ENCODE data around the gene MAPK14.
"Not testable (repeated sequence)": the region's sequence is repeated elsewhere in the genome, so short reads cannot be mapped to it uniquely, and the experiment has no call there.

Gene MAPK14

DNA sequence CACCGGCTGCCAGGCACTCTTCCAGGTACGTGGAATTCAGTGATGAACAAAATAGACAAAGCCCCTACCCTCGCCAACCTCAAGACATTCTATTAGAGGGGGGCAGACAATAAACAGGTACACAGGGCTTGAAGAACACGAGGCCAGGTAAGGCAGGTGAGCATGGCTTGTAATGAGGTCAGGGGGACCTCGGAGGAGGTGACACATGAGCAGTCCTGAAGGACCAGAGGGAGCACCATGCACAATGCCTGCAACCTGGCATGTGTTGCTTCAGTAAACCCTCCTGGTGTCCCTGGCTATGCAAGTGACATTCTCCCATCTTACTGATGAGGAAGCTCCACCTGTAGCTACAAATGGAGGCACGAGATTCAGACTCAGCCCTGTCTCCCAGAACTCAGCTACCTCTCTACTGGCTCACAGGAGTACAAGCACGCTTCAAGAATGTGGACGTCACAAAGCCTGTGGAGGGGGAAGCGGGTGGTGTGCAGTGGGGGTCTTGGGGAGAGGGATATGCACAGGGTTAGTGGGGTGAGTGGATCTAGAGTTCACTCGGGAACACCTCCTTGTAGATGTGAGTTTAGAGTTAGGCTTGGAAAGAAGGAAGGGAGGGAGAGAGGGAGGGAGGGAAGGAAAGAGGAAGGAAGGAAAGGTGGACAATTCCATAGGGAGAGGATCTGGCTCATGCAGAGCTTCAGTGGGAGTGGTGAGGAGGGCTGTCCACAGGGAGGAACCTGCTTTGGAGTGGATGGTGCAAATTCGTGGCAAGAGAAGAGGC is 95.1 kb downstream of the MAPK14 start:
- no peak for DNase-seq (ENCODE audit: low read depth in 2 of 2)

DNA sequence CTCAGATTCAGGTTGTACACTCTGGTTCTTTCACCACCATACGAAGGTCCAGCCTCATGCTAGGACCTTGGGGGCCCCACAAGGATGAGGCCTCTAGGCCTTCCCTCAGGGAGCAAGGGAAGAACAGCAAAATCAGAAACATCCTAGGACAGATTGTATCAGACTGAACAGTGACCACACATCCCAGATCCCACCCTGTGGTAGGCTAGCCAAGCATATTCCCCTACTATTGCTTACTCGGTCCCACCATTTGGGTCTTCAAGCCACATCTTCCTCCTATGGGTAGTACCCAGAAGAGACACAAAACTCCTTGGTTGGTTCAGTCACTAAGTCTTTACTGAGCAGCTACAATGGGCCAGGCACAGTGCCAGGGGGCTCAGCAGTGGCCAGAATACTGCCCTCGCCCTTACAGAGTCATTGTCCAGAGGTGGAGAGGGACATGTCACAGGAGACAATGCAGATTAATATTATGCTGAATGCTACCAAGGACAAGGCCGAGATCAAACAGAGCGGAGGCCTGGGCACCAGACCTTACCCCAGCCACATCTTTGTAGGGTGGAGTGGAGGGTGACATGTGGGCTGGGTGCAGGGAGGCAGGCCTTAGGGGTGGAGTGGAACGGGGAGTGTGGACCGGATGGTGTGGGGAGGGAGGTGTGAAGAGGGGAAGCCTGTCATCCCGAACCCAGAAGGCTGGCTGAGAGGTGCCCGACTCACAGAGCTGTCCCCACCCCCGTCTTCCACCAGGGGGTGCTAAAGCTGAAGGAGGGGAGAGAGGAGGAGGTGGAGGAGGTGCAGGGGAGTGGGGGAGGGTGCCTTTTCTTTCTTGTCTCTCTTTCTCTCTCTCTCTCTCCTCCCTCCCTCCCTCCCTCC is 95.9 kb downstream of the MAPK14 start:
- peak; percentile 83 to 87 for DNase-seq (ENCODE audit: low read depth in 2 of 2)

DNA sequence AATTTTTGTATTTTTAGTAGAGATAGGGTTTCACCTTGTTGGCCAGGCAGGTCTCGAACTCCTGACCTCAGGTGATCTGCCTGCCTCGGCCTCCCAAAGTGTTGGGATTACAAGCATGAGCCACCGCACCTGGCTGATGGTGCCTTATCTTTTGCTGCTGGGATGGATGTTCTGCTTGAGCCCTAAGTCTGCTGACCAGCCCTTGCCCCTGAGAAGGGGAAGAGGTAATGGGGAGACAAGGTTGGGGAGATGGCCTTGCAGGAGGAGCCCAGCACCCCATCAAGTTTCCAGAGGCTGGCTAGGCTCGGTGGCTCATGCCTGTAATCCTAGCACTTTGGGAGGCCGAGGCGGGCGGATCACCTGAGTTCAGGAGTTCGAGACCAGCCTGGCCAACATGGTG is 96.7 kb downstream of the MAPK14 start:
- DNase-seq (ENCODE audit: low read depth in 2 of 2) = not testable (repeated sequence)

DNA sequence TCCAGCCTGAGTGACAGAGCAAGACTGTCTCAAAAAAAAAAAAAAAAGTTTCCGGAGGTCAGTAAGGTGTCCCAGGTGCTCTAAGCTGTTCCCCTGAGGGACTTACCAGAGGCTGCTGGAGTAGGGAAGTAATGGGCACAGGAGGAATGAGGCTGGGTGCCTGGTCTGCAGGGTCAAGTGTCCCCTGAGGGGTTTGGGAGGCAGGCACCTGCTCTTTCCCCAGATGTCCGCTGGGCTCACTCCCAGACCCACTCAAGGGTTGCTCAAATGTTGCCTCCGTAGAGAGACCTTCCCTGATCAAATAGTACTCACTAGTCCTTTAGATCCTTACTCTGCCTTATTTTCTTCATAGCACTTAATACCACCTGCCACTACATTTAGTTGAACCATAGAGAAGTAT is 97.3 kb downstream of the MAPK14 start:
- no peak for DNase-seq (ENCODE audit: low read depth in 2 of 2)

DNA sequence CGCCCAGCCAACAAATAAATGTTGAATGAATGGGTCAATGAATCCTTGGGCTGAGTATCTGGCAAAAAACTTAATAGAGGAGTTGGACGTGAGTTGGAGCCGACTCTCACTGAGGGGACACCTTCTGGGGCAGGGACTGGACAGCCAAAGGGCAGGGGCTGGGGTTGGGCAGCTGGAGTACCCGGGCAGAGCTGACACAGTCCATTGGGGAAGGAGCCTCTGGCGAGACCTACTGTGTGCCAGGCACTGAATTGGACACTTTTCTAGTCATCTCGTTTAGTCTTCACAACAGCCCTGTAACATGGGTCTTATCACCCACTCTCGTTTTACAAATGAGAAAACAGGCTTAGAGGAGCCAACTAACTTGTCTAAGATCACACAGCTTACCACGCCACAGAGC is 98.0 kb downstream of the MAPK14 start:
- DNase-seq (ENCODE audit: low read depth in 2 of 2) = no peak

DNA sequence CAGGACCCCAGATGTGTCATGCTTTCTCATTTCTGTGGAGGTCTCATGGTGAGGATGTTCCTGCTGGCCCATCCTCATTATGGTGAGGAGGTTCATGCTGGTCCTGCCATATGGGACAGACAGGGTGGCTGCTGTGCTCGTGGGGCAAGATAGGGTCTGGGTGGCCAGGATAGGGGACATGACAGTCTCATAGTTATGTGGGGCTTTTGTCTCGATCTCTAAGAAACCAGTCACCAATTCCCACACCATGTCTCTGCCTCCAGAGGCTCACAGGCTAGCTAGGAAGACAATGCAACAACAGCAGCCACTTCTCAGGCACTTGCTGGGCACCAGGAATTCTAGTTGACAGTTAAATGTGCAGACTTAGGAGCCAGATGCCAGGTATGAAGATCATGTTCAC is 98.5 kb downstream of the MAPK14 start:
- DNase-seq (ENCODE audit: low read depth in 2 of 2) = no peak

DNA sequence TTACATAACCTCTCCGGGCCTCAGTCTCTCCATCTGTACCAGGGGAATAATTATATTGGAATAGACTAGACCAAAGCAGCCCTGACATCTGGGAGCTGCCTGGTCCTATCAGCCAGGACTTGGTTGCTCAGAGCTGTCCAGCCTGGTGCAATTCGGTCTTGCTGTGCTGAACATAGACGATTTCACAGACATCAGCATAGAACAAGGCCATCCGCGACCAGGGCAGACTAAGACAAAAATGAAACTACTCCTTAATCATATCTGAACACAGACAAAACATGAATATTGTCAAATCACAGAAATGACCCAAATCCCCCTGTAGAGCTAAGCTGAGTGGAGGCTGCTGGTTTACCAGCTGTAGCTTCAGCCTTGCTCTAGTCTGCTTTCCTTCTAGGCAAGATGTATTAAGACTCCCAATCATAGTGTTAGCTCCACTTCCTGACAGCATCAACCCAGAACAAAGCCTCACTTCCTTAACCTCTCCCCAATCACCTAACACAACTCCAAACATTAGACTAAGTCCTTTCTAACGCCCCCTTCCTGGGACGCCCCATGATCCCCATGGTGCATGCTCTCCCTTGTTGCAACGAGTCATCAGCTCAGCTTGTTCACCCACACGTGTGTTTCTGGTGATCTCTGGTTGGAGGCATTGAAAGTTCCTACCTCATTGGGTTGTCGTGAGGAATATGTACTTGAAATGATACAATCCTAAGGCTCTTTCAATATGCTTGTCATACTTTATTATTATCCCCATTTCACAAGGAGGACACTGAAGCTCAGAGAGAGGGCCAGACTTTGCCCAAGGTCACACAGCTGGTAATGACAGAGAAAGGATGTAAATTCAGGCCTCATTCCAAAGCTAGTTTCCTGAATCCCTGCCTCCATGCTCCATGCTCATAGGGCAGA is 99.2 kb downstream of the MAPK14 start:
- no peak for DNase-seq (ENCODE audit: low read depth in 2 of 2)

DNA sequence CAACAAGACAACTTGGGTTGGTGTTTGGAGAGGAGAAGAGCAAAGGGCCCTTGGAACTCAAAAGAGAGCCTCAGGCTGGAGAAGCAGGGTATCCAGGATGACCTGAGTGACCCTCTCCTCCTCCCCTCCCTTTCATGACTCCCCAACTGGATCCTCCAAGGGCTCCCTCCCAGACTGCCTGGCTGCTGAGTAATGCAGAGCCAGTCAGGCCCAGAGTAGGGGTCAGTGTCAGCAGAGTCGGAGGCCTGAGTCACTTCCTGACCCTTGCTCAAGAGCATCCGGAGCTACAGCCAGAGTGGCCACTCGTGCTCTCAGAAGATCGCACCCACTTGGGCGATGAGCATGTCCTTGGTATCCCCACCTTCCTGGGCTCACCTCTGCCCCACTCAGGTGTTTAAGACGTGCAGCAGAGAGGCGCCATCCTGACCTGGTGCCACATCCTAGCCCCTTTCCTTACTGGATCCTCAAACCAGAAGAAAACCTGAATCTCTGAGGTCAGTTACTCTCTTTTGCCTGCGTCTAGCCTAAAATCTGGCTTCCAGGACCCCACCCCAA is 99.9 kb downstream of the MAPK14 start:
- DNase-seq (ENCODE audit: low read depth in 2 of 2) = no peak

DNA sequence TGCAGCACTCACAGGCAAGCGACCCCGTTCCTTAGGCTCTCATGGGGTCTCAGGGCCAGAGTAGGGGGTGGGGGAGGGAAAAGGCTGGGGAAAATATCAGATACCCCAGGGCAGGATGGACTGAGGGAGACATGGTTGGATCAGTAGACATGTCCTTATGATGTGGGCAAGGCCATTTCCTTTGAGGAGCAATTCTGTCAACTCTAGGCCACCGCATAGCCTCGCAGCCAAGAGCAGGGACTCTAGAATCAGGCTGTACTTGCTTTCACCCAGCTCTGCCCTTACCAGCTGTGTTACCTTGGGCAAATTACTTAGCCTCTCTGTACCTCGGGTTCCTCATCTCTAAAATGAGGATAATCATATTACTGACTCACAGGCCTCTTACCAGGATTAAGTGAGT is 100.5 kb downstream of the MAPK14 start:
- no peak for DNase-seq (ENCODE audit: low read depth in 2 of 2)

DNA sequence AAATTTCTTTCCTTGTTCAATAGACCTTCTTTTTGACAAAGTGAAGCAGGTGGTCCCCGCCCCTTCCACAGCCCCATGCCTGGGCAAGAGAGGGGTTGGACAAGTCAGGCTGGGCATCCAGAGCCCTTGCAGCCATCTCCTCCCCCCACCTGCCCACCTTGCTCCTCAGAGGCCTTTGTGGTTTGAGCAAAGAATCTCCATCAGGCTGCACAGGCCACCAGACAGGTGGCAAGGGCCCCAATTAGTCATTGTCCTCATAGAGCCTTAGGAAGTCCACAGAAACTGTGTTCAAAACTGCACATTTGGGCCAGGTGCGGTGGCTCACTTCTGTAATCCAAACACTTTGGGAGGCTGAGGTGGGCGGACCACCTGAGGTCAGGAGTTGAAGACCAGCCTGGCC is 101.2 kb downstream of the MAPK14 start:
- DNase-seq (ENCODE audit: low read depth in 2 of 2) = no peak

DNA sequence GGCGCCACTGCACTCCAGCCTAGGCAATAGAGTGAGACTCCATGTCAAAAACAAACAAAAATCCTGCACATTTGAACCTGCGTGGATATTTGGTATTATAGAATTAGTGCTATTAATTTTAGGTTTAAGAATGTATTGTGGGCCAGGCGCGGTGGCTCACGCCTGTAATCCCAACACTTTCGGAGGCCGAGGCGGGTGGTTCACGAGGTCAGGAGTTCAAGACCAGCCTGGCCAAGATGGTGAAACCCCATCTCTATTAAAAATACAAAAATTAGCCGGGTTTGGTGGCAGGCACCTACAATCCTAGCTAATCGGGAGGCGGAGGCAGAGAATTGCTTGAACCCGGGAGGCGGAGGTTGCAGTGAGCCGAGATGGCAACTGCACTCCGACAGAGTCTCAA is 101.7 kb downstream of the MAPK14 start:
- DNase-seq (ENCODE audit: low read depth in 2 of 2) = not testable (repeated sequence)

DNA sequence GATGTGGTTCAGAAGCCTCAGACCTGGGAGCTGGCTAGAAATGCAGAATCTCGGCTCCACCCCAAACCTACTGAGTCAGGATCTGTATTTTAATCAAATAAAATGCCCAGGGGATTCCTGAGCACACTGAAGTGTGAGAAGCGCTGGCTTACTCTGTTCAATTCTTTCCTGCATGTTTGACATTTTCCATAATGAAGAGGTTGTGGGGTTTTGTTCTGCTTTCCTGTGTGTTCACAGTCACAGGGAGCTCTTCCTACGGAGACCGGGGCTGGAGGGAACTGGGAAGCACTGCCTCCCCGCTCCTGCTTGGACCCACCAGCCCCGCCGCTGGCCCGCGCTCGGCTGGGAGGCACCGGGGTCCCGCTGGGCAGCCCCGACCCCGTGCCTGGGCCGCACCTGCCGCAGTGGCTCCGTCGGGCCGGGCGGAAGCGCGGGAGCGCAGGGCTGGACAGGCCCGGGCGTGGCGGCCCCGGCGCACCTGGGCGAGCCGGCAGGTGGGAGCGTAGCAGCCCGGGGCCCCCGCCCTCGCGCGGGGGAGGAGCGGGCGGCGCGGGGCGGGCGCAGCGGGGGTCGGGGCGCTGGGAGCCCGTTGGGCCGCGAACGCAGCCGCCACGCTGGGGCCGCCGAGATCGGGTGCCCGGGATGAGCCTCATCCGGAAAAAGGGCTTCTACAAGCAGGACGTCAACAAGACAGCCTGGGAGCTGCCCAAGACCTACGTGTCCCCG is 102.5 kb downstream of the MAPK14 start, which contains the start of gene MAPK13:
Gene MAPK13 (plus strand): TSS at position 573 of the 726 bp plus-strand sequence. CDS start 70 bp downstream, at position 643.
- peak in 1 of 2 donors; percentile 25 for DNase-seq (ENCODE audit: low read depth in 2 of 2)

DNA sequence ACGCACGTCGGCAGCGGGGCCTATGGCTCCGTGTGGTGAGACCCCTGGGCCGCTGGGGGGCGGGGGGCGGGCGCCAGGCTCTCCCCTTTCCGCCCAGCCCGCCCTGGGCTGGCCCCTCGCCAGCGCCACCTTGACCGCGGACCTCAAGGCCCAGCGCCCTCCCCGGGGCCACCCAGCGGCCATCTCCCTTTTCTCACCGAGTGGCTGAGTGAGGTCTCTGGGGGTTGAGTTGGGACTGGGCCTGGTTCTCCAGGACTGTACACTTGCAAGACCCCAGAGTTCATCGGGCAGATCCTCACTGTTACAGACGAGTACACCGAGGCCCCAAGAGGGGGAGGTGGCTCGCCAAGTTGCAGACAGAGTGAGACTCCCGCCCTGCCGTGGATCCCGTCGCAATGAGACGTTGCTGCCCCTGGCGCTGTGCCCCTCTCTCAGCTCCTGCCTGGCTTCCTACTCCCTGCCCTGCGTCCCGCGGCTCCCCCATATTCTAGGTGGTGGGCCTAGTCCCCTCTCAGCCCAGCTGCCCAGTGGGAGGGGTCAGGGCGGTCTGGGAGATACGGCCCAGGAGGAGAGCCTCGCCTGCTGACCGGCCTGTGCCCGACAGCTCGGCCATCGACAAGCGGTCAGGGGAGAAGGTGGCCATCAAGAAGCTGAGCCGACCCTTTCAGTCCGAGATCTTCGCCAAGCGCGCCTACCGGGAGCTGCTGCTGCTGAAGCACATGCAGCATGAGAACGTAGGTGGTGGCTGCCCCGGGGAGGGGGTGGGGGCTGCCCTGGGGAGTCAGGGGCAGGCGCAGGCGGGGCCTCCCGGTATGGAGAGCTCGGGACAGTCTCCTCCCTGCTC is 103.3 kb downstream of the MAPK14 start:
- DNase-seq (ENCODE audit: low read depth in 2 of 2) = peak; percentile 52 to 58

DNA sequence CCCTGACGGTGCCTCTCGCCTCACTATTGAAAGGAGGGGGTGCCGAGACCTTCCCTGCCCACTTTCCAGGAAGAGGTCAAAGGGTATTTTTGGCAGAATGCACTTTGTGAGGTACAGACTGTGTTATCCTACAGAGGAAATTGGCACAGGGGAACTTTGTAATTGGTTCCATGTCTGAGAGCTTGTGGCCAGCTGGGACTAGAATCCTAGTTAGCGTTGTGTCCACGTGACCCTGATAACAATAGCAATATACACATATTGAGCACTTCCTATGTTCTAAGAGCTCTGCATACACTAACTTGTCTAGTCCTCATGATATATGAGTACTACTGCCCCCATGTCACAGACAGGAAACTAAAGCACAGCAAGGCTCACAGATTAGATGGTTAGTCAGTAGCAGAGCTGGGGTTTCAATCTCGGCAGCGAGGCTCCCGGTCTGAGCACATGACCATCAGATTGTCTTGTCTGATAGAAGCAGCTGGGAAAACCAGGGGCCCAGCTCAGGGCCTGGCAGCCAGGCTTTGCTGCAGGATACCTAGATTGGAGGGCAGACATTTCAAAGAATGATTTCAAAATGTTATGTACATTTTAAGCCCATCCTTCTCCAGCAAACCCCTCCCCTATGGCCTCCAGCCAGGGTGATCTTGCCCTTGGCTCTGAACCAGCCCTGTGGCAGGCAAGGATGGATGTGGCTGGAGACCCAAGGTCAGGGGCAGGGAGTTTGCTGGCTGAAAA is 104.1 kb downstream of the MAPK14 start:
- peak; percentile 46 to 49 for DNase-seq (ENCODE audit: low read depth in 2 of 2)

DNA sequence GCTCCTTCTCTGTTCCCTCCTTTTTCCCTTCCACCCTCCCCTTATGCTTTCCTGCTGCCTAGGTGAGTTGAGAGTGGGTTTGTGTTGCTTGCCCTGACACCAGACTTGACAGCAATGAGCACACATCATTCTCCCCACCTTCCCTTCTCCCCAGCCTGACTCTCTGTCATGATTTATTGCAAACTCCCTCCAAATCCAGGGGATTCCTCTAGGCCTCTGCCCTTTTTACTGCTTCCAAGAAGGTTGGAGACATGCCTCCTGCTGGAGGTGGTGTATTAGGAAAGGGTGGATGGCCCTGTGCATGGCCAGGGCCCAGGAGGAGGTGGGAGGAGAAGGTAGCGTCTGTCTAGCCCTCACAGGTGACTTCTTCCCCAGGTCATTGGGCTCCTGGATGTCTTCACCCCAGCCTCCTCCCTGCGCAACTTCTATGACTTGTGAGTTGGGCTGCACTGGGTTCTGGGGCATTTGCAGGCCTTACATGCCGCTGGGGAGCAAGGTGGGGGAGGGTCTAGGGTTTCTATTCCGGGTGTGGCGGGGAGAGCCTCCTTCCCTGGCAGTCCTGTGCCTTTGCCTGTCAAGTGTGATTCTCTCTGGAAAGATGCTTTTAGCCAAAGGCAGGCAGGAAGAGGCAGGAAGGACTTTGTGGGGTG is 104.8 kb downstream of the MAPK14 start:
- no peak for DNase-seq (ENCODE audit: low read depth in 2 of 2)

DNA sequence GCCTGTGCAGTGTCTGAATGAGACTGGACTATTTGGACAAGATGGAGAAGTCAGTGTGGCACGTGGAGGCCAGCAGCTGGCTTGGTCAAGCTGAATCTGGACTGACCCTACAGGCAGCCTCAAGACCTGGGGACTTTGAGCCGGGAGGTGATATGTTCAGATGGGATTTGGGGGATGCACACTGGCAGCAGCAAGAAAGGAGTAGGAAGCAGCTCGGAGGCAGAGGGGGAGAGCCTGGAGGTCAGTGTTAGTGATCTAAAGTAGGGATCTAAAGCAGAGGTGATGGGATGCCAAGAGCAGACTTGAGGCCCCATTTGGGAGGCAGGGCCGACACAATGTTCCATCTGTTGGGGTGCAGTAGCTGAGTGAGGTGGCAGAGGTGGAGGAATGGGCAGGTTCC is 105.5 kb downstream of the MAPK14 start:
- DNase-seq (ENCODE audit: low read depth in 2 of 2) = no peak

DNA sequence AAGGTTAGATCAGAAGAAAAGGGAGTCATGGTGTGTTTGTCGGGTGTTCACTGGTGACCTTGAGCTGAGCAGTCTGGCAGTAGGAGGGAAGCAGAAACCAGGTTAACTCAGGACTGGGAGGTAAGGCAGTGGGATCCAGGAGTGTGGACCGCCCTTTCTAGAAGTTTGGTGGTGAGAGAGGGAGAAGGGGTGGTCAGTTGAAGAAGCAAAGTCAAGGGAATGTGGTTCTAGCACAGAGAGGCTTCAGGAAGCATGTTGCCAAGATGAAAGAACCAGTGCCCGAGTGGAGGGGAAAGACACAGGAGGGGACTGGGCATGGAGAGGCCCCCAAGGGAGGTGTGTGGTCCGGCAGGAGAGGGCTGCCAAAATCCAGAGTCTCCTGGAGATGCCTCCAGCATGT is 106.3 kb downstream of the MAPK14 start:
- no peak for DNase-seq (ENCODE audit: low read depth in 2 of 2)

DNA sequence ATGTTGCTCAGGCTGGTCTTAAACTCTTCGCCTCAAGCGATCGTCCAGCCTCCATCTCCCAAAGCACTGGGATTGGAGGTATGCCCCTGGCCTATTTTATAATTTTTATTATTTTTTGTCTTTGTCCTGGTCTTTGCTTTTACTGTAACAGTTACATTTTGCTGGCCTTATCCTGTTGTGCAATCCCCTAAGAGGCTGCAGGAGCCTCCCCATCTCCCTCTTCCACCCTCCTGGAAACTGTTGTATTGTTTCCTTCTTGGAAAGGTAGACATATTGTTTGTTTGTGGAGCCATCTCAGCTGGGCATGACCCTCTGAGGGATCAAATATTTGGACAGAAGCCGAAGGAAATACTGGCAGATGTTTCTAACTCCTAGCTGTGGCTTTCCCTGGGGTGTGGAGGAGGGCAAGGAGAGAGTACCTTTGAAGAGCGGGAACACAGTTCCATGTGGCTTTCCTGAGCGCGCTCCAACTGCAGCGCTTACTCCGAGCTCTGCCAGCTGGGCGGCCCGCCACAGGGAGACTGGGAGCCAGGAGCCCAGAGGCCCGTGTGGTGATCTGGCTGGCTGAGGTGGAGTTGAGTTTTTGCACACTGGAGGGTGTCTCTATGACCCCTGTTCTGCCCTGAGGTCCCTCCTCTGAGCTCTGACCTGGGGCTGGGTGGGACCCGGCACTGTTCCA is 107.6 kb downstream of the MAPK14 start:
- no peak for DNase-seq (ENCODE audit: low read depth in 2 of 2)
